ENCODE measurements around the gene TCHHL1.

TCHHL1 gene

GRCh38 chr1:152089014-152089674, at the start of gene TCHHL1:
TSS of gene TCHHL1 (minus strand) at chr1:152089064. CDS start at chr1:152088143, 921 bp downstream.
- DNase-seq: no peak

DNA sequence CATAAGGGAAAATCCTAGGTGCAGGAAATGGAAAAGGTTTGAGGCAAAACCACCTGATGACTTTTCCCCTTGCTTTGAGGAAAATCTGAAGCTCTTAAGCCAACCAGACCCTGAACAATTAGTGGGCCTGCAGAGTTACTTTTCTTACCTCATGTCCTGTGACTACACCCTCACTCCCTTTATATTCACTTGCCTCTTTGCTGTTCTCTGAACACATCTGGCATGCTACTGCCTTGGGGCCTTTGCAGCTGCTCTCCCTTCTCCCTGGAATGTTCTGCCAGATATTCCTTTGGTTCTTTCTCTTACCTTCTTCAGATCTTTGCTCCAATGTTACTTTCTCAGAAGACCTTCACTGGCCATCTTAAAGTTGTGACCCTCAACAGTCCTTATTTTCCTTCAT, 48.4 kb upstream of the TCHHL1 start:
- DNase-seq: no peak

GRCh38 chr1:152130186-152130585, 41.3 kb upstream of the TCHHL1 start:
- DNase-seq: no peak

DNA sequence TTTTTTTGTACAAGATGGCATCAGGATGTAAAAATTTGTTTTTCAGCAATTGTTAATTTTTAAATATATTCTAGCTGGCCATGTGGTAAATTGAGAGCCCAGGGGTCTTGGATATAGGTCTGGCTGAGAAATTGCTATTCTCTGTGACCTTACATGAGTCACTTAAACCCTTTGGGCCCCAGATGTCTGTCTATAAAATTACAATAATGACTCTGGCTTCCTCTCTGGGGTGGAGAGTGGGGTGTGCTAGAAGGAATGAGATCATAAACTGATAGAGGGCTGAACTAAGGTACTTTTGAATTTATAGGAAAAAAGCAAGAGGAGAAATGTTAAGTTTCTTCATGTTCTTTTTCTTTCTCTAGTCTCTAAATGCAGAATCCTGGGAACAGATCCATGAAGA, 38.8 kb upstream of the TCHHL1 start:
- no peak for DNase-seq

DNA sequence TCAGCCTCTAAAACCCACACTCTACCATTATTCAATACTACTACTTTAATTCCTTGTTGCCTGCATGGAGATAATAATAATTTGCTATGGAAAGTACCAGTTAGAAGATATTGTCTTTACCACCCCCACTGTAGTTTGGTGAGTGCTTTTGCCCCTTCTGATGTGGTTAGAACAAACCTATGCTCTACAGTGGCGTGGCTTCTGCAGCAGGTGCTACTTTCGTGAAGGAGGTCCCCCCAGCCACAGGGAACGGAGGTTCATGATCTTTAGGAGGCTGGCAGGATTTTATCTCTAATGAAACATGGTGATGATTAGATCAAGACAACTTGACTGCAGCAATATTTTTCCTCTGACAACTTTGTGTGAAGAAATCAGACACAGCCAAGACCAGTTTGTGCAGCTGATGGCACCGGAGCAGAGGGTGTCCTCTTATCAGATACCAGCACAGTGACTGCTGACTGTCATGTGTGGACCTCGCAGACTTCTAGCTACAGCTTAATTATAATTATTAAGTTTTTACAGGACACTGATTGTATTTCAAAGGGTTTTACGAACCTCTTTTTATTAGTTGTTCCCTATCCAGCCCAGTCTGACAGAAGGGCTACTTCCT, 37.1 kb upstream of the TCHHL1 start:
- DNase-seq: no peak

DNA sequence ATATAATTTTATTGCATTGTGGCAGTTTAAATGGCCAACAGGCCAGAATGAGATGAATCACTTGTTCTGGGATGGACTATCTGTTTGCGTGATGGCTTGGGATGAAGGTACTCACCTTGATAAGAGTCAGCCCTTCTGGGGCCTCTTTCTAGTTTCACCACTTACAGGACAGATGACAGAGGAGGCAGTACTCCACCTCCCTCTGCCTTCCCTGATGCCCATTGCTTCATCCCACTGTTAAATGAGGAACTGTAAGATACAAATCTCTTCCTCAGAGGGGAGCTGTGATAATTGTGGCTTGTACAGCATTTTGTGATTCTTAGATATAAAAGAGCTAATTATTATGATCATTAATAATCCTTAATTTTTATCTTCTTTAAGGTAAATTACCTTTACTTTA, 30.1 kb upstream of the TCHHL1 start:
- DNase-seq: no peak

GRCh38 chr1:152115344-152115743, 26.5 kb upstream of the TCHHL1 start, which contains the start of gene TCHH:
TSS of gene TCHH (minus strand) at chr1:152115444. CDS start at chr1:152114080, 1,364 bp downstream.
- DNase-seq: no peak

GRCh38 chr1:152112885-152113432, 24.1 kb upstream of the TCHHL1 start:
- DNase-seq: no peak

- DNase-seq: no peak
Observed at GRCh38 chr1:152112101-152112884, 23.4 kb upstream of the TCHHL1 start.

GRCh38 chr1:152111515-152111968, 22.7 kb upstream of the TCHHL1 start:
- no peak for DNase-seq

GRCh38 chr1:152110860-152111514, 22.1 kb upstream of the TCHHL1 start:
- DNase-seq: no peak

DNA sequence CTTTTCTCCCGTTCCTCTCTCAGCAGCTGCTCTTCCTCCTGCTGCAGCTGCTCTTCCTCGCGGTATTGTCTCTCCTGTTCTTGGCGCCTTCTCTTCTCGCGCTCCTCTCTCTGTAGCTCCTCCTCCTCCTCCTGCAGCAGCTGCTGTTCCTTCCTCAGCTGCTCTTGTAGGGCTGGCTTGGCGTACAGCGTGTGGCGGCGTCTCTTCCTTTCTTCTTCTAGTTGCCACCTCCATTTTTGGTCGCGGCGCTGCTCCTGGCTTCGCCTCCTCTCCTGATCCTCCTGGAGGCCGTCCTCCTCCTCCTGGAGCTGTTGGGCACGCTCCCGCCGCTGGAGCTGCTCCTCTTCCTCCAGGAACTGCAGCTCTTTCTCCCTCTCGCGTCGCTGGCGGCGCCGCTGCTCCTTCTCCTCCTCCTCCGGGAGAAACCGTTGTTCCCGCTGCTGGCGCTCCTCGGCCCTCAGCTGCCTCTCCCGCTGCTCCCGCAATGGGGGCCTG, 21.5 kb upstream of the TCHHL1 start:
- DNase-seq: no peak

- DNase-seq: no peak
Observed at GRCh38 chr1:152109998-152110294, 21.1 kb upstream of the TCHHL1 start.

- DNase-seq: no peak
Observed at GRCh38 chr1:152109231-152109997, 20.6 kb upstream of the TCHHL1 start.

DNA sequence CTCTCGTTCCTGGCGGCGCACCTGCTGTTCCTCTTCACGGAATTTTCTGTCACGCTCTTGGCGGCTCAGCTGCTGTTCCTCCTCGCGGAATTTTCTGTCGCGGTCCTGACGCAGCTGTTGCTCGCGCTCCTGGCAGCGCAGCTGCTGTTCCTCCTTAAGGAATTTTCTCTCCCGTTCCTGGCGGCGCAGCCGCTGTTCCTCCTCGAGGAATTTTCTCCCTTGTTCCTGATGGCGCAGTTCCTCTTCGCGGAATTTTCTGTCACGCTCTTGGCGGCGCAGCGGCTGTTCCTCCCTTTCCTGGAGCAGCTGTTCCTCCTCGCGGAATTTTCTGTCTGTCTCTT, 20.0 kb upstream of the TCHHL1 start:
- no peak for DNase-seq

GRCh38 chr1:152107984-152108881, 19.4 kb upstream of the TCHHL1 start:
- no peak for DNase-seq

GRCh38 chr1:152107031-152107983, 18.4 kb upstream of the TCHHL1 start:
- DNase-seq: no peak

DNA sequence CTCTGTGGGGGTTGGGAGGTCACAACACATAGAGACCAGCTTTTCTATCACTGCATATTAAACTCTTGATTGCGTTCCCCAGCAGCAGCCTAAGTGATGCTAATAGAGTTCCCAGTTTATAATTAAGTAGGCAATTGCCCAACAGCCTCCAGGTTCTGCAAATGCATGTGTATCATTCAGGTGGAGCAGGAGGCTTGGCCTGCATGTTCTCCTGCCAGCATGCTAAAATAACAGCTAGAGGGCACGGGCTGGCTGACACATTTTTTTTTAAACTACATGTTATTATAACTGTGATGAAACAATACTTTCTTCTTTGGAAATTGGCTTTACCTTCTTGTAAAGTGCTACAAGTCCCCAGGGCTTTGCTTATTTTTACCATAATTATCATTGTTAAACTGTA, 16.0 kb upstream of the TCHHL1 start:
- DNase-seq: no peak

DNA sequence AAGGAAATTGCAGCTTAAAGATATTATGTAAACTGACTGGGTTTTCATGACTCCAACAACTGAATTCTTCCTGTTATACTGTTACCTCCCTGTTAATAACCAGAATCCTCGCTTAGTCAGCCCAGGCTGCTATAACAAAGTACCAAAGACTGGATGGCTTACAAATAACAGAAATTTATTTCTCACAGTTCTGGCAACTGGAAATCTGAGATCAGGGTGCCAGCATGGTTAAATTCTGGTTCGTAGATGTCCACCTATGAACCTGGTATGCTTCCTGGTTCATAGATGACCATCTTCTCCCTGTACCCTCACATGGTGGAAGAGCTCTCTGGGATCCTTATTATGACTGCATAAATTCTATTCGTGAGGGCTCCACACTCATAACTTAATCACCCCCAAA, 8.1 kb upstream of the TCHHL1 start:
- DNase-seq: no peak

GRCh38 chr1:152086760-152087159, 2.1 kb downstream of the TCHHL1 start:
- no peak for DNase-seq
